Umbilical cord (tissue), 2 donors: Measurements from ENCODE around the gene SLC25A25. TPM values are rescaled to one million over a fixed set of nuclear protein-coding genes. Genes with fewer than 3 reads are reported as not detected.

Experiments used
- DNase-seq: peaks from one replicate; pipeline ENCODE4 v3.0.0-alpha.2; 2015; ENCODE audit warnings: low spot score
- total RNA-seq: library from RNA; depleted of rRNA; stranded (reverse); fragments of >200 nt; gene quantifications from one replicate; pipeline ENCODE4 v1.2.3, GENCODE V29; 2014; ENCODE audit warnings: low replicate concordance; ENCODE audit not compliant: insufficient read depth

SLC25A25 gene
- total RNA-seq, 1 donor from 2014 or later: 33.5 TPM

DNA sequence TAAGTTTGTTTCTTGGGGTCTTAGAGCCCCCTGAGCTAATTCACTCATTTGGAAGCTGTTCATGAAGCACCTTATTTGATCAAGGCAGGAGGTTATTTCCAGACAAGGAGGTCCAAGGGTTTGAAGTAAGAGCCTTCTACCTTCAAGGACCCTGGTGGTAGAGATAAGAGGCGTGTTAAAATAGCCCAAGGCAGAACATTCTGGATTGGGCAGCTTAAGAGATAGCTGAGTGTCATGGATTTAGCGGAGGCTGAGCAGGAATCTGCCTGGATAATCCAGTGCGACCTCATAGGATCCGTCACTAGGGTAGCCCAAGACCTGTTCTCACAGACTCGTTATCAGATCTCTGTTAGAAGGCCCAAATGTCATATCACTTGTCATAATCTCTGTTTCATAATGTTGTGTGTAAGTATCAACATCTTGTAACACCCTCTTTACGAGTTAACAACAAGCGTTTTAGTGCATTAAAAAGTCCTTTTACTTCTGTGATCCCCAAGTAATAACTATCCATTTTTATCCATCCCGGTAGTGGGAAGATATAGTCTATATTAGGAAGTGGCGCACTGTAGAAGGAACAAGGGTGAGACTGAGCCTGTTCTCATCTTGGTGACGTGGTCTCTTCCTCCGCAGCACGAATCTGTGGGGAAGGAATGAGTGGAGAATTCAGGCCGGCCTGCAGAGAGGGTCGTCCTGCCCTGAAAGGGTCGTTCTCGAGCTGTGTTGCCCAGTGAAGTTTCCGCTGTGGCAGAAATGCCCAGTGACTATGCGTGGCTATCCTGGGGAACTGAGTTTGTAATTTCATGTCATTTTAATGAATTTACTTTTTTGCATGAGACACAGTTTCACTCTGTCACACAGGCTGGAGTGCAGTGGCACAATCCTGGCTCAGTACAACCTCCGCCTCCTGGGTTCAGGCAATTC is 28.8 kb downstream of the SLC25A25 start:
- no peak for DNase-seq

GRCh38 chr9:128097543-128098296 is 29.7 kb downstream of the SLC25A25 start:
- DNase-seq: no peak

DNA sequence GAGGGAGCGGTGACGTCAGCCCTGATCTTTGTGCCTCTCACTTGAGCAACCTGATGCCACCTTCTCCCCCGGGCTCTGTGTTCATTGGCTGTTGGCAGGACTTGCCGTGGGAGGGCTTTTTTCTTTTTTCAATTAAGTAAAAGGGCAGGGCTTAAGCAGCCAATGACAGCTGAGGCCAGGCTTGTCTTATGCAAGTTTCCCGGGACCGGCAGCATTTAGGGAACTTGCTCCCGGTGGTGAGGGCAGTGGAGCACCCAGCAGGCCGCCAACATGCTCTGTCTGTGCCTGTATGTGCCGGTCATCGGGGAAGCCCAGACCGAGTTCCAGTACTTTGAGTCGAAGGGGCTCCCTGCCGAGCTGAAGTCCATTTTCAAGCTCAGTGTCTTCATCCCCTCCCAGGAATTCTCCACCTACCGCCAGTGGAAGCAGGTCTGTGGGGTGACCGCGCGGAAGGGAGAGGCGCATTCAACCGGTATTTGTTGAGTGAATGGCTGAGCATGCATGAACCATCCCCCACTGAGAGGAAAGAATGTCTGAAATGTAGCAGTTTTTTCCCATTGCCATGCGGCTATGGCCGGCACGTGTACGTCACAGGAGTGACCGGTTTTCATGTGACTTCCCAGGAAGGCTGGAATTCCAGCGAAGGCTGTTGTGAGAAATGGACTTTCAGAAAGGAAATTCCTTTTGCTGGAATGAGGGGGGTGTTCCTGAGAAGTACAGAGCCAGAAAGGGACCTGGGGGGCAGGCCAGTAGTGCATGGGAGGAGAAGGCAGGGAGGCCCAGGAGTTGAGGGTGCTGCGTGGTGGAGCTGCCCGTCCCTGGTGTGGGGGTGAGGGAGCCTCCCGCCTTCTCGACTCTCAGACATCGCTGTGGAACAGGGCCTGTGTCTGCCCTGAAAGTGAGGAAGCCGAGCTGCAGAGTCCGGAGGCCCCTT is 30.5 kb downstream of the SLC25A25 start:
- DNase-seq: peak; percentile 96

- peak; percentile 42 for DNase-seq
Observed at GRCh38 chr9:128099231-128099931, 31.3 kb downstream of the SLC25A25 start.

GRCh38 chr9:128099932-128100491 is 32.0 kb downstream of the SLC25A25 start:
- no peak for DNase-seq

DNA sequence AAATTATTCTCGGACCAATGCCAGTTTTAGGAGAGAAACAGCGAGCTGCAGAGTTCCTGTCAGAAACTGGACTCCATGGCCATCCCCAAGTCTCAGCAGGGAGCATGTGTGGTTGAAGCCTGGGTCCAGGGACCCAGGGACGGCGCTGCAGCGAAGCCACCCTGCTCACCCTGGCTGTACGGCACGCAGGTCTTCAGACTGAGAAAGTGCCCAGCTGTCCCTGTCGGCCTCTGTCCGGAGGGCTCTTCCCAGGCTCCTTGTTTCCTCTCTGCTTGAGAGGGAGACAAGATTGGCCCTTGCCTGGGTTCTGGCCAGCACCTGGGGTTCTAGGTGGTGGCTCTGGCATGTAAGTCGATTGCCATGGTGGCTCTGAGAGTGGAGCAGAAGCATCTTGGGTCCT is 32.5 kb downstream of the SLC25A25 start:
- no peak for DNase-seq

DNA sequence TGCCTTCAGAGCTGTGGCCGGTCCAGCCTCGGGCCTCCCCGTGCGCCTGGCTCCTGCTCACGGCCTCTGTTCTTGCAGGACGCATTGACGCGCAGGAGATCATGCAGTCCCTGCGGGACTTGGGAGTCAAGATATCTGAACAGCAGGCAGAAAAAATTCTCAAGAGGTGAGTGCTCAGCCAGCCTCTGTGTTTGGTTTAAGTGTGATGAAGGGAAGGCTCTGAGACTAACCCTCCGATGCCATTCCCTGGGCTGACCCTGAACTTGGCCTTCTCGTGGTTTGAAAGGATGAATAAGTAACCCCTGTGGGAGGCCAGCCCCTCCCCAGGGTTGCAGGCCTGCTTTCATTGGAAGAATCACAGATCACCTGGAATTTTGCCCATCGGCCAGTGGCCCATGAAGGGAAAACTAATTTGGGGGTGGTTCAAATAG is 33.2 kb downstream of the SLC25A25 start:
- no peak for DNase-seq

GRCh38 chr9:128101690-128102089 is 33.7 kb downstream of the SLC25A25 start:
- no peak for DNase-seq

DNA sequence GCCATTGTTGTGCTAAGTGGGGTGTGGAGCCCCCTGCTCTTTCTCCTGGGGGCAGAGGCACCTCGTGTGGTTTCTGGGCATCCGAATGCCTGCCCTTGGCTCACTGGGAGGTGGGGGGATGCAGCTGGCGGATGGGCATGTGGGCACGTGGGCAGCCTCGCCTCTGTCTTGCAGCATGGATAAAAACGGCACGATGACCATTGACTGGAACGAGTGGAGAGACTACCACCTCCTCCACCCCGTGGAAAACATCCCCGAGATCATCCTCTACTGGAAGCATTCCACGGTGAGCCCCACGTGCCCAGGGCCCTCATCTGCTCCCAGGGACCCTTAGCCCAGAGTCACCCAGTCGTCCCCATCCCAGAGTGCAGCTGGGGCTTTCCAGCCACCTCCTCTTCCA is 34.2 kb downstream of the SLC25A25 start:
- no peak for DNase-seq

DNA sequence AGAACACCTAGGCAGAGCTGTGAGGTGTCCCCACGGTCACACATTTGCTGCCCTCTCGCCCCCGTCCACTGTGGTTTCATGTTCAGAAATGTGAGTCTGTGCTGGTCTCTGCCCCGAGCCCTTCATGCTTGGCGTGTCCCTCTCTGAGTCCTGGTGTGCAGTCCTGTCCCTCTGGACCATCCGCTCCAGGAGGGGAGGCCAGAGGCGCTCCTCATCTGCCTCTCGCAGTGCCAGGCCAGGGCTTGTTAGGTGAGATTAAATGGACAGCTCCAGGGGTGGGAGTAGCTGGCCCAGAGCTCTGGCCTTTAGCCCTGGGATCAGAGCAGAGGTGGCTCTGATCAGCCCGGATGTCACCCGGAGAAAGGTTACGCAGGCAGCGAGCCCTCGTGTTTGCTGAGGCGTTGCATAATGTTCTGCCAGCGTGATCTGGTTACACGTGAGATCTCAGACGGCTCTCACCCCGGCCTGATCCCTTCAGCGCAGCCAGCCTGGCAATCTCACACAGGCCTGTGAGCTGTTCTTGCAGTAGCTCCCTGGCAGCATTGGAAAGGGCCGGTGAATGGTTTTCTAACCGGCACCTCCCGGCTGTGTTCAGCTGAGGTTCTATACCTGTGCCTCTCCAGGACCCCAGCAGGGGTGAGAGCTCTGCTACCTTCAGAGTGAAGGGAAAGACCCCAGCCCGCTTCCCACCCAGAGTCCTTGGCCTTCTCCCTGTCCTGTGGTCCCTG is 35.0 kb downstream of the SLC25A25 start:
- DNase-seq: no peak

DNA sequence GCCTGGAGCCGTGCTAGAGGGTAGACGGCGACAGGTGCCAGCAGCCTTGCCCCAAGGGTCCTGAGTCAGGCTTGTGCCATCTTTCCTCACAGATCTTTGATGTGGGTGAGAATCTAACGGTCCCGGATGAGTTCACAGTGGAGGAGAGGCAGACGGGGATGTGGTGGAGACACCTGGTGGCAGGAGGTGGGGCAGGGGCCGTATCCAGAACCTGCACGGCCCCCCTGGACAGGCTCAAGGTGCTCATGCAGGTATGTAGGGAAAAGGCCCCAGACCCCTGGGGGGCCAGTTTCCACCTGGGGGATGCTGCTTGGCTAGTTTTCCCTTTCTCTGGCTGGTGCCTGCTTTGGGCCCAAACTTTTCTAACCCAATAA is 35.5 kb downstream of the SLC25A25 start:
- DNase-seq: no peak

GRCh38 chr9:128104171-128104618 is 36.2 kb downstream of the SLC25A25 start:
- no peak for DNase-seq

DNA sequence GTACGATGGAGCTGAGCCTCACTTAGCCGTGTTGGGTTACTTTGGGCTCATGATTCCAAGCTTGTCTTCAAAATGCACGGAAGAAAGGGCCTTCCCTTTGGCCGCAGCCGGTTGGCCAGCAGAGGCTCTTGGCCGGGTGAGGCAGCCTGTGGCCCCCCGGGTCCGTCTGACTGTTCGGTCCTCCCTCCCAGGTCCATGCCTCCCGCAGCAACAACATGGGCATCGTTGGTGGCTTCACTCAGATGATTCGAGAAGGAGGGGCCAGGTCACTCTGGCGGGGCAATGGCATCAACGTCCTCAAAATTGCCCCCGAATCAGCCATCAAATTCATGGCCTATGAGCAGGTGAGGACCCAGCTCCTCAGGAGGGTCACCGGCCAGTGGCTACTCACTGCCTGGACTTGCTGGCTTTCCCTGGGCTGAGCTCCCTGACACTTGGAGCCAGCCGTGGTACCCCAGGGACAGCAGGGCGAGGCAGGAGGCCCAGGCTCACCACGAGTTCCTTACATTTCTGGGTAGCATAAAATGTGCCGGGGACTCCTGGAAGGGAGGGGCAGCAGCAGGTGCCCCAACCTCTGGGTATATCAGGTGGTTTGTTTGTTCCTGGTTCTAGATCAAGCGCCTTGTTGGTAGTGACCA is 37.6 kb downstream of the SLC25A25 start:
- DNase-seq: no peak

DNA sequence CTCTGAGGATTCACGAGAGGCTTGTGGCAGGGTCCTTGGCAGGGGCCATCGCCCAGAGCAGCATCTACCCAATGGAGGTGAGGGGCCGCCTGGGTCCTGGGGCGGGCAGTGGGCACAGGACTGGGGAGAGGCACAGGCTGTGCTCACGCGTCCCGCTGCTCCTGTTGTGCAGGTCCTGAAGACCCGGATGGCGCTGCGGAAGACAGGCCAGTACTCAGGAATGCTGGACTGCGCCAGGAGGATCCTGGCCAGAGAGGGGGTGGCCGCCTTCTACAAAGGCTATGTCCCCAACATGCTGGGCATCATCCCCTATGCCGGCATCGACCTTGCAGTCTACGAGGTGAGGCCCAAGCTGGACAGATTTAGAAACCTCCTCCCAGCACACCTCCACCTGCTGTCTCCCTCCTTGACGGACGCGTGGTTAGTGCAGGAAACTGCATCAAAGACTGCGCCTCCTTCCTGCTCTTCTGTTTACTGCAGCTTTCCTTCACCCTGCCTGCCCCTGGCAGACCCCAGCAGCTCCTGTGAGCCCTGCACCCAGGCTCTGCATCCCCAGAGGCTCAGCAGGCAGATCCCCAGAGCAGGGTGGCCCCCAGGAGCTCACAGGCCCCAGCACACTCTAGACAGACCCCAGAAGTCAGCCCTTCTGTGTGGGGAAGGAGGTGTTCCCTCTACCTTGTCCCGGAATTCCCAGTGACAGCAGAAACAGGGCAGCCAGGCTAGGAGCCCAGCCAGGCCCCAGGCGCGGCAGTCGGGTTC is 38.3 kb downstream of the SLC25A25 start:
- DNase-seq: no peak

DNA sequence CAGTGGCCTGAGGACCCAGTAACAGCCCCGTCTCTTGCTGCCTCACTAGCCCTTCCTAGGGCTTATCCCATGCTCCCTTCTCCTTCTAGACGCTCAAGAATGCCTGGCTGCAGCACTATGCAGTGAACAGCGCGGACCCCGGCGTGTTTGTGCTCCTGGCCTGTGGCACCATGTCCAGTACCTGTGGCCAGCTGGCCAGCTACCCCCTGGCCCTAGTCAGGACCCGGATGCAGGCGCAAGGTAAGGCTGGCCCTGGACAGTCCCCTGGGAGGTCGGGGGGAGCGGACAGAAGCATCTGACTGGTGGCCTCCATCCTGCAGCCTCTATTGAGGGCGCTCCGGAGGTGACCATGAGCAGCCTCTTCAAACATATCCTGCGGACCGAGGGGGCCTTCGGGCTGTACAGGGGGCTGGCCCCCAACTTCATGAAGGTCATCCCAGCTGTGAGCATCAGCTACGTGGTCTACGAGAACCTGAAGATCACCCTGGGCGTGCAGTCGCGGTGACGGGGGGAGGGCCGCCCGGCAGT is 39.0 kb downstream of the SLC25A25 start:
- DNase-seq: no peak

DNA sequence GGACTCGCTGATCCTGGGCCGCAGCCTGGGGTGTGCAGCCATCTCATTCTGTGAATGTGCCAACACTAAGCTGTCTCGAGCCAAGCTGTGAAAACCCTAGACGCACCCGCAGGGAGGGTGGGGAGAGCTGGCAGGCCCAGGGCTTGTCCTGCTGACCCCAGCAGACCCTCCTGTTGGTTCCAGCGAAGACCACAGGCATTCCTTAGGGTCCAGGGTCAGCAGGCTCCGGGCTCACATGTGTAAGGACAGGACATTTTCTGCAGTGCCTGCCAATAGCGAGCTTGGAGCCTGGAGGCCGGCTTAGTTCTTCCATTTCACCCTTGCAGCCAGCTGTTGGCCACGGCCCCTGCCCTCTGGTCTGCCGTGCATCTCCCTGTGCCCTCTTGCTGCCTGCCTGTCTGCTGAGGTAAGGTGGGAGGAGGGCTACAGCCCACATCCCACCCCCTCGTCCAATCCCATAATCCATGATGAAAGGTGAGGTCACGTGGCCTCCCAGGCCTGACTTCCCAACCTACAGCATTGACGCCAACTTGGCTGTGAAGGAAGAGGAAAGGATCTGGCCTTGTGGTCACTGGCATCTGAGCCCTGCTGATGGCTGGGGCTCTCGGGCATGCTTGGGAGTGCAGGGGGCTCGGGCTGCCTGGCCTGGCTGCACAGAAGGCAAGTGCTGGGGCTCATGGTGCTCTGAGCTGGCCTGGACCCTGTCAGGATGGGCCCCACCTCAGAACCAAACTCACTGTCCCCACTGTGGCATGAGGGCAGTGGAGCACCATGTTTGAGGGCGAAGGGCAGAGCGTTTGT is 39.6 kb downstream of the SLC25A25 start:
- DNase-seq: no peak

DNA sequence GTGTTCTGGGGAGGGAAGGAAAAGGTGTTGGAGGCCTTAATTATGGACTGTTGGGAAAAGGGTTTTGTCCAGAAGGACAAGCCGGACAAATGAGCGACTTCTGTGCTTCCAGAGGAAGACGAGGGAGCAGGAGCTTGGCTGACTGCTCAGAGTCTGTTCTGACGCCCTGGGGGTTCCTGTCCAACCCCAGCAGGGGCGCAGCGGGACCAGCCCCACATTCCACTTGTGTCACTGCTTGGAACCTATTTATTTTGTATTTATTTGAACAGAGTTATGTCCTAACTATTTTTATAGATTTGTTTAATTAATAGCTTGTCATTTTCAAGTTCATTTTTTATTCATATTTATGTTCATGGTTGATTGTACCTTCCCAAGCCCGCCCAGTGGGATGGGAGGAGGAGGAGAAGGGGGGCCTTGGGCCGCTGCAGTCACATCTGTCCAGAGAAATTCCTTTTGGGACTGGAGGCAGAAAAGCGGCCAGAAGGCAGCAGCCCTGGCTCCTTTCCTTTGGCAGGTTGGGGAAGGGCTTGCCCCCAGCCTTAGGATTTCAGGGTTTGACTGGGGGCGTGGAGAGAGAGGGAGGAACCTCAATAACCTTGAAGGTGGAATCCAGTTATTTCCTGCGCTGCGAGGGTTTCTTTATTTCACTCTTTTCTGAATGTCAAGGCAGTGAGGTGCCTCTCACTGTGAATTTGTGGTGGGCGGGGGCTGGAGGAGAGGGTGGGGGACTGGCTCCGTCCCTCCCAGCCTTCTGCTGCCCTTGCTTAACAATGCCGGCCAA is 40.4 kb downstream of the SLC25A25 start:
- DNase-seq: no peak
